NCI-H146 (cell line): ENCODE results near the gene MT1G.
"Not testable (repeated sequence)": the region's sequence is repeated elsewhere in the genome, so short reads cannot be mapped to it uniquely, and the experiment has no call there.

ENCODE experiments used
- DNase-seq: peaks from one replicate; lab custom pipeline; 2025; lab: John Stamatoyannopoulos, UW

The MT1G gene

GRCh38 chr16:56684926-56685590, 17.2 kb upstream of the MT1G start:
- no peak for DNase-seq

DNA sequence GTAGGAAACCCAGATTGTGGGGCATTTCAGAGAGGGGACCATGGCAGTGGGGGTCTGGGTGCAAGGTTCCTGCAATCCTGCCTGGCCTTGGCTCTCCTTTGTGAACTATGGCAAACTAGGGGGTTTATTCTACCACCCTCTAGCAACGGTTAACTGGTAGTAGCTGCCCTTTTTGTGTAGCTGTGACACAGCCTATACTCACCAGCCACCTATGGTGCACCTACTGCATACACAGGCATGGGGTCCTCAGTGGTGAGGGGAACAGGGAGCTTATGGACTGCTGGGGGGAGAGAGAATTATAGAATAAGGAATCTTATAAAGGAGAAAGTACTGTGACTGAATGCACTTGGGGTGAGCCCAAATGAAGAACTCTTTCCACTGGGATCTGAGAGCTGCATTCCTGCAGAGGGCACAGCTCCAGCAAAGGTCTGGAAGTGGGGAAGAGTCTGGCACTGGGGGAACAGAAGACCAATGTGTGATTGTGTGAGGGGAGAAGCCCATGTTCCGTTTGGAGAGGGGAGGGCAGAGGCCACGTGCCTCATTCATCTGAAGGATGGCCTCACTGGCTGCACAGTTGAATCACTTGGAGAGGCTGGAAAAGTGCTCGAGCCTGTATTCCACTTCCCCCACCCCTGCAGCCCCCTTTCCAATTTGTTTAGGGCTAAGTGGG, 16.5 kb upstream of the MT1G start:
- no peak for DNase-seq

GRCh38 chr16:56683424-56684172, 15.7 kb upstream of the MT1G start:
- DNase-seq = no peak

- no peak for DNase-seq
Measured at GRCh38 chr16:56682703-56683397, 15.0 kb upstream of the MT1G start.

- DNase-seq = peak; percentile 82
Measured at GRCh38 chr16:56681939-56682702, 14.3 kb upstream of the MT1G start, which contains the start of gene MT1X. MT1X (plus strand) TSS chr16:56682470; CDS start chr16:56682541, 71 bp downstream.

GRCh38 chr16:56679818-56680217, 12.0 kb upstream of the MT1G start:
- DNase-seq = no peak

DNA sequence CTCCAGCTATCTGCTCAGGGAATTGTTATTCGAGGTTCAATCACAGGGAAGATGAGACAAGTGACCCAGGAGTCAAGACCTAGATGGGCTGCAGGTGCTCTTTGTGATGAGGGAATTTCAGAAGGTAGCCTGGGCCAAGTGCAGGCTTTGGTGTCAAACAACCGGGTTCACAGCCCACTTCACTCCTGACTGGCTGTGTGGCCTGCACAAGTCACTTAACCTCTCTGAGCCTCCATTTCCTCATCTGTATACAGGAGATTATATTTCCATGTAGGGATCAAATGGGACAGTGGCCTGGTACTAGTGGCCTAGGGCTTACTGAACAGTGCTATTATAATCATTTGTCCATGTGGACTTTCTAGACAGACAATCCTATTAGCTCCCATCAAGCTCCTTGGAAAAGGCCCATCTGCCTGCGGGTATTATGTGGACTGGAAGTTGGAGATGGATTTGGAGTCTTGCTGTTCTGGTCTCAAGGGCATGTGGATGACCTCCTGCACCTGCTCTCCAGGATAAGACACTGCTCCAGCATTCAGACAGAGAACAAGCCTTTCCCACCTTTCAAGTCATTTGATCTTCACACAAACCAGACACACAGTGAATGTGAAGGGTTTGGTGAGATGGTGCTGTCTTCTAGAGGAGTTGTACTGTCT, 11.3 kb upstream of the MT1G start:
- DNase-seq = no peak

DNA sequence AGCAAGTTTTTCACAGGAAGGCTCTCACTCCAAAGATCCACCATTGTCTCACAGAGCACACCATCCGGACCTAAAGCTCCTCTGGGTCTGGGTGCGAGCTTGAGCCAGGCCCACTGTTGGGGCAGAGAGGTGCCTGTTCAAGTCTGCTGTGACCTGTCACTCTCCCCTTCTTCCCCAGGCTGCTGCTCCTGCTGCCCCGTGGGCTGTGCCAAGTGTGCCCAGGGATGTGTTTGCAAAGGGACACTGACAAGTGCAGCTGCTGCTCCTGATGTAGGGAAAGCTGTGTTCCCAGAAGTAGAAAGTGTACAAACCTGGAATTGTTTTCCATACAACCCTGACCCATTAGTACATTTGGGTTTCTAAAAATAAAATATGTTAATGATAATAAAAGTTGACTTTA, 9.6 kb upstream of the MT1G start:
- no peak for DNase-seq

GRCh38 chr16:56675685-56676210, 7.9 kb upstream of the MT1G start:
- no peak for DNase-seq

DNA sequence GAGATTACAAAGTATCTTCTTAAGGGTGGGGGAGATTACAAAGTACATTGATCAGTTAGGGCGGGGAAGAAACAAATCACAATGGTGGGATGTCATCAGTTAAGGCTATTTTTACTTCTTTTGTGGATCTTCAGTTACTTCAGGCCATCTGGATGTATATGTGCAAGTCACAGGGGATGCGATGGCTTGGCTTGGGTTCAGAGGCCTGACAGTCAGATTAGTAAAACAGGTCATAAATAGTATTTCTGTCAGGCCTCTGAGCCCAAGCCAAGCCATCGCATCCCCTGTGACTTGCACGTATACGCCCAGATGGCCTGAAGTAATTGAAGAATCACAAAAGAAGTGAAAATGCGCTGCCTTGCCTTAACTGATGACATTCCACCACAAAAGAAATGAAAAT, 6.7 kb upstream of the MT1G start:
- not testable (repeated sequence) for DNase-seq

DNA sequence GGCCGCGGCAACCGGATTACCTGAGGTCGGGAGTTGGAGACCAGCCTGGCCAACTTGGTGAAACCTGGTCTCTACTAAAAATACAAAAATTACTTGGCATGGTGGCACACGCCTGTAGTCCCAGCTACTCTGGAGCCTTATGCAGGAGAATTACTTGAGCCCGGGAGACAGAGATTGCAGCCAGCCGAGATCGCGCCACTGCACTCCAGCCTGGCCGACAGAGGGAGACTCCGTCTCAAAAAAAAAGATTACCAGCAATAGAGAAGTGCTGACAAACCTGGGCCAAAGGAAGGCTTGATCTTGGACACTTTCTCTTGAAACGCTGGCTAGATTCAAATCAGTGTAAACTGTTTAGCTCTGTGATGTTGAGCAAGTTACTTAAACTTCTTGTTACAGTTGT, 6.1 kb upstream of the MT1G start:
- no peak for DNase-seq

GRCh38 chr16:56672761-56673536, 5.1 kb upstream of the MT1G start:
- DNase-seq = no peak

DNA sequence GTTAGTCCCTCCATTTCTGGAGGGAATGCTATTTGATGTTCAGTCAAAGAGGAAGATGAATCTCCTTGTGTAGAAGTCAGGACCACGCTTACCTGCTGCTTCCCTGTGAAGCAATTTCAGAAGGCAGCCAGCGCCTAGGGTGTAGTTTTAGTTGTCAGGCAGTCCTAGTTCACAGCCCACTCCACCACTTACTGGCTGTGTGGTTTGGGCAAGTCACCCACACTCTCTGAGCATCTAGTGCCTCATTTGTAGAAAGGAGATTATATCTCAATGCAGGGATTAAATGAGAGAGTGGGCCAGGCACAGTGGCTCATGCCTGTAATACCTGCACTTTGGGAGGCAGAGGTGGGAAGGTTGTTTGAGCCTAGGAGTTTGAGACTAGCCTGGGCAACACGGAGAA, 4.3 kb upstream of the MT1G start:
- not testable (repeated sequence) for DNase-seq

- not testable (repeated sequence) for DNase-seq
Measured at GRCh38 chr16:56671691-56672090, 3.8 kb upstream of the MT1G start.

- DNase-seq = no peak
Measured at GRCh38 chr16:56670620-56670934, 2.7 kb upstream of the MT1G start.

GRCh38 chr16:56669840-56670619, 2.2 kb upstream of the MT1G start:
- no peak for DNase-seq

GRCh38 chr16:56669005-56669839, 1.4 kb upstream of the MT1G start, which contains the start of gene MT1H:
MT1H (plus strand) TSS chr16:56669814; CDS start chr16:56669885, 71 bp downstream.
- no peak for DNase-seq
